OCI-LY7 (cell line): ENCODE measurements around the gene TCERG1. TPM values are rescaled to one million over a fixed set of nuclear protein-coding genes. Genes with fewer than 3 reads are reported as not detected.

ENCODE experiments used
- BruUV-seq: library from RNA; stranded (reverse); fragments of 400-500 nt; replicated peaks from 2 replicates; lab custom pipeline; 2021; lab: Mats Ljungman, UMichigan
- CTCF ChIA-PET: fragments of 300-600 bp; sonication (Branson Sonifier 250); formaldehyde crosslinking; loops from one replicate; lab custom pipeline; 2022; ENCODE audit warnings: antibody characterized with exemption; ENCODE audit not compliant: unreplicated experiment; lab: Charles Lee
- POLR2A ChIA-PET: fragments of 300-600 bp; sonication (Branson Sonifier 250); formaldehyde crosslinking; loops from one replicate; lab custom pipeline; 2022; ENCODE audit warnings: antibody characterized with exemption; lab: Charles Lee
- DNase-seq: peaks from one replicate; pipeline ENCODE4 v3.0.0-alpha.2; 2015; ENCODE audit warnings: low spot score
- H2AFZ ChIP-seq: fragments of 200-600 bp; sonication (generic), shearing (Covaris generic); 2 replicates; pipeline ENCODE4 v1.6.1; 2014; ENCODE audit warnings: mild to moderate bottlenecking, antibody characterized with exemption, low read length, moderate library complexity
- H3K27ac ChIP-seq: fragments of 200-600 bp; sonication (generic); 2 replicates; pipeline ENCODE4 v1.5.1; 2014; ENCODE audit warnings: mixed run types, low read depth, mild to moderate bottlenecking, moderate library complexity, low read length, inconsistent platforms; ENCODE audit not compliant: poor library complexity, severe bottlenecking
- H3K36me3 ChIP-seq: fragments of 200-600 bp; sonication (generic); 2 replicates; pipeline ENCODE4 v1.6.1; 2014; ENCODE audit warnings: mild to moderate bottlenecking, antibody characterized with exemption, low read length, moderate library complexity, mixed read lengths; ENCODE audit not compliant: insufficient read depth
- H3K4me1 ChIP-seq: fragments of 200-600 bp; sonication (generic); 2 replicates; pipeline ENCODE4 v1.5.1; 2014; ENCODE audit warnings: mild to moderate bottlenecking, low read length; ENCODE audit not compliant: insufficient read depth, poor library complexity, severe bottlenecking
- H3K4me2 ChIP-seq: fragments of 200-600 bp; sonication (generic); 2 replicates; pipeline ENCODE4 v1.6.1; 2014; ENCODE audit warnings: mild to moderate bottlenecking, low read length
- H3K4me3 ChIP-seq: fragments of 200-600 bp; sonication (generic); 2 replicates; pipeline ENCODE4 v1.5.1; 2014; ENCODE audit warnings: mild to moderate bottlenecking, low read depth, low read length; ENCODE audit not compliant: poor library complexity, severe bottlenecking
- H3K79me2 ChIP-seq: fragments of 200-600 bp; sonication (generic); 2 replicates; pipeline ENCODE4 v1.6.1; 2016; ENCODE audit warnings: low read depth, mild to moderate bottlenecking, low read length, moderate library complexity, mixed read lengths; ENCODE audit not compliant: insufficient read depth
- H3K9me2 ChIP-seq: fragments of 200-600 bp; sonication (generic); 2 replicates; pipeline ENCODE4 v1.6.1; 2016; ENCODE audit warnings: mild to moderate bottlenecking, low read length, mixed read lengths; ENCODE audit not compliant: insufficient read depth
- H3K9me3 ChIP-seq: fragments of 200-600 bp; sonication (generic); 2 replicates; pipeline ENCODE4 v1.6.1; 2014; ENCODE audit warnings: mild to moderate bottlenecking, mixed run types, low read length, mixed read lengths
- H4K20me1 ChIP-seq: fragments of 200-600 bp; sonication (generic); 2 replicates; pipeline ENCODE4 v1.6.1; 2014; ENCODE audit warnings: mild to moderate bottlenecking, antibody characterized with exemption, low read length, moderate library complexity, mixed read lengths; ENCODE audit not compliant: insufficient read depth
- CTCF ChIP-seq: fragments of 200-600 bp; sonication (generic); conservative IDR thresholded peaks from 2 replicates; pipeline ENCODE4 v1.5.1; 2014; ENCODE audit warnings: mild to moderate bottlenecking, antibody characterized with exemption, low read length, moderate library complexity, mixed read lengths
- EZH2phosphoT487 ChIP-seq: fragments of 200-600 bp; sonication (generic); IDR thresholded peaks from 2 replicates; pipeline ENCODE4 v1.6.1; 2018; ENCODE audit warnings: low read depth, borderline replicate concordance, mild to moderate bottlenecking, mixed run types, antibody characterized with exemption, low read length, moderate library complexity, mixed read lengths
- intact Hi-C: fragments of 100-400 bp; cut with micrococcal nuclease; formaldehyde crosslinking; loops from one replicate; pipeline ENCODE4 v1.10.0; 2022; ENCODE audit not compliant: unreplicated experiment
- total RNA-seq, 2 experiments: library from RNA; depleted of rRNA in 1 of 2; stranded (reverse); fragments of >200 nt in 1 of 2; shearing (Covaris generic) in 1 of 2; gene quantifications; 2 replicates each; pipeline ENCODE4 v1.2.3, GENCODE V29; 2014 to 2022

Gene TCERG1
- total RNA-seq, 2 experiments from 2014 or later, result 115 to 164 TPM

GRCh38 chr5:146402949-146403348 lies 44.2 kb upstream of the TCERG1 start:
- no peak for DNase-seq
- CTCF ChIA-PET, result no interaction called here
- H3K9me2 ChIP-seq, result no peaks in the 10 kb centered on the region
- H3K27ac ChIP-seq, result no peak overlapping the region
- no peak overlapping the region for H2AFZ ChIP-seq
- TF ChIP-seq CTCF, result no peak
- no peak for TF ChIP-seq EZH2phosphoT487
- no peaks in the 10 kb centered on the region for H3K79me2 ChIP-seq
- BruUV-seq, result no TSS peak
- no peaks in the 10 kb centered on the region for H3K4me1 ChIP-seq
- no peaks in the 10 kb centered on the region for H3K36me3 ChIP-seq
- H3K9me3 ChIP-seq, result no peaks in the 10 kb centered on the region
- H3K4me2 ChIP-seq, result no peak overlapping the region
- no peaks in the 10 kb centered on the region for H4K20me1 ChIP-seq
- intact Hi-C loops, result no loop called here
- POLR2A ChIA-PET, result no interaction called here
- no peak overlapping the region for H3K4me3 ChIP-seq

- intact Hi-C loops, result no loop called here
- Histone ChIP-seq H2AFZ (no peak overlapping the region), H3K4me1 (no peaks in the 10 kb centered on the region), H3K36me3 (no peaks in the 10 kb centered on the region), H4K20me1 (no peaks in the 10 kb centered on the region), H3K79me2 (no peaks in the 10 kb centered on the region), H3K9me2 (no peaks in the 10 kb centered on the region), H3K27ac (no peak overlapping the region), H3K9me3 (no peaks in the 10 kb centered on the region), H3K4me3 (no peak overlapping the region), H3K4me2 (no peak overlapping the region)
- no TSS peak for BruUV-seq
- CTCF ChIA-PET, result interaction anchor here (0.5 kb wide), 1 partner anchor 36 kb away, joined by 3 read pairs; no protein-coding TSS in a partner anchor
- no peak for TF ChIP-seq EZH2phosphoT487
- TF ChIP-seq CTCF, result no peak
- no peak for DNase-seq
- POLR2A ChIA-PET, result interaction anchor here (0.6 kb wide), 1 partner anchor 196 kb away, joined by 3 read pairs; no protein-coding TSS in a partner anchor
Observed at GRCh38 chr5:146409054-146409671, 38.0 kb upstream of the TCERG1 start.

GRCh38 chr5:146410272-146410671 lies 36.9 kb upstream of the TCERG1 start:
- Histone ChIP-seq H3K4me2 (no peak overlapping the region), H3K4me1 (no peaks in the 10 kb centered on the region), H3K9me2 (no peaks in the 10 kb centered on the region), H3K27ac (no peak overlapping the region), H3K36me3 (no peaks in the 10 kb centered on the region), H2AFZ (no peak overlapping the region), H3K79me2 (no peaks in the 10 kb centered on the region), H3K4me3 (no peak overlapping the region), H3K9me3 (no peaks in the 10 kb centered on the region), H4K20me1 (no peaks in the 10 kb centered on the region)
- BruUV-seq, result no TSS peak
- ChIA-PET POLR2A (no interaction called here), CTCF (no interaction called here)
- TF ChIP-seq EZH2phosphoT487, result no peak
- DNase-seq, result no peak
- intact Hi-C loops, result no loop called here
